Measurements from ENCODE around the gene SYNE1. TPM values are rescaled to one million over a fixed set of nuclear protein-coding genes. Genes with fewer than 3 reads are reported as not detected.

SYNE1 gene
- total RNA-seq, 6 donors from 2014 or later, result 160 to 859 (median 490) TPM

DNA sequence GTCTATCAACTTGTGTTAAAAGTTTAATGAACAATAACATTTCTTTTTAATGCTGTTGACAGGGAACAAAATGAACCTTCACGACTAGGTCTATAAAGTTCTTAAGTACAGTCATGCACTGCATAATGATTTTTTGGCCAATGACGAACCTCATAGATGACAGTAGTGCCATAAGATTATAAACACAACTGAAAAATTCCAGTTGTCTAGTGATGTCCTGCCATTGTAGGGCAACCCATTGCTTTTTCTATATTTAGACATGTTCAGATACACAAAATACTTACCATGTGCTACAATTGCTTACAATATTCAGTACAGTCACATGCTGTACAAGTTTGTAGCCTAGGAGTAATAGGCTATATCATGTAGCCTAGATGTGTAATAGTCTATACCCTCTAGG lies 93.6 kb downstream of the SYNE1 start:
- no peaks in the 10 kb centered on the region for H3K27me3 ChIP-seq
- H3K4me3 ChIP-seq, result no peak overlapping the region
- no peak for DNase-seq
- H3K9me3 ChIP-seq, result no peaks in the 10 kb centered on the region
- H3K36me3 ChIP-seq, result no peaks in the 10 kb centered on the region
- ATAC-seq (ENCODE audit: low FRiP score in 2 of 2), result no peak
- TF ChIP-seq EP300 (IDR thresholded peaks at IDR 0.05), result no peak
- TF ChIP-seq POLR2A (IDR thresholded peaks at IDR 0.05), result no peak
- TF ChIP-seq, protein P1, sequence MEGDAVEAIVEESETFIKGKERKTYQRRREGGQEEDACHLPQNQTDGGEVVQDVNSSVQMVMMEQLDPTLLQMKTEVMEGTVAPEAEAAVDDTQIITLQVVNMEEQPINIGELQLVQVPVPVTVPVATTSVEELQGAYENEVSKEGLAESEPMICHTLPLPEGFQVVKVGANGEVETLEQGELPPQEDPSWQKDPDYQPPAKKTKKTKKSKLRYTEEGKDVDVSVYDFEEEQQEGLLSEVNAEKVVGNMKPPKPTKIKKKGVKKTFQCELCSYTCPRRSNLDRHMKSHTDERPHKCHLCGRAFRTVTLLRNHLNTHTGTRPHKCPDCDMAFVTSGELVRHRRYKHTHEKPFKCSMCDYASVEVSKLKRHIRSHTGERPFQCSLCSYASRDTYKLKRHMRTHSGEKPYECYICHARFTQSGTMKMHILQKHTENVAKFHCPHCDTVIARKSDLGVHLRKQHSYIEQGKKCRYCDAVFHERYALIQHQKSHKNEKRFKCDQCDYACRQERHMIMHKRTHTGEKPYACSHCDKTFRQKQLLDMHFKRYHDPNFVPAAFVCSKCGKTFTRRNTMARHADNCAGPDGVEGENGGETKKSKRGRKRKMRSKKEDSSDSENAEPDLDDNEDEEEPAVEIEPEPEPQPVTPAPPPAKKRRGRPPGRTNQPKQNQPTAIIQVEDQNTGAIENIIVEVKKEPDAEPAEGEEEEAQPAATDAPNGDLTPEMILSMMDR (IDR thresholded peaks at IDR 0.05), result no peak
- no peak for TF ChIP-seq POLR2AphosphoS5 (IDR thresholded peaks at IDR 0.05)
- H3K4me1 ChIP-seq, result no peaks in the 10 kb centered on the region
- no peak overlapping the region for H3K27ac ChIP-seq
- 85 to 89% methylated on average over 2 of the region's 2 CpGs for WGBS, 2 donors

GRCh38 chr6:152540381-152540780 lies 96.8 kb downstream of the SYNE1 start:
- whole genome bisulfite sequencing, 2 donors, result 84 to 87% methylated on average over 2 of the region's 2 CpGs
- DNase-seq (no peak), ATAC-seq (ENCODE audit: low FRiP score in 2 of 2) (no peak)
- Histone ChIP-seq H3K9me3 (no peaks in the 10 kb centered on the region), H3K27me3 (no peaks in the 10 kb centered on the region), H3K27ac (no peak overlapping the region), H3K4me1 (no peaks in the 10 kb centered on the region), H3K36me3 (no peaks in the 10 kb centered on the region), H3K4me3 (no peak overlapping the region)
- TF ChIP-seq POLR2AphosphoS5 (IDR thresholded peaks at IDR 0.05), result no peak

DNA sequence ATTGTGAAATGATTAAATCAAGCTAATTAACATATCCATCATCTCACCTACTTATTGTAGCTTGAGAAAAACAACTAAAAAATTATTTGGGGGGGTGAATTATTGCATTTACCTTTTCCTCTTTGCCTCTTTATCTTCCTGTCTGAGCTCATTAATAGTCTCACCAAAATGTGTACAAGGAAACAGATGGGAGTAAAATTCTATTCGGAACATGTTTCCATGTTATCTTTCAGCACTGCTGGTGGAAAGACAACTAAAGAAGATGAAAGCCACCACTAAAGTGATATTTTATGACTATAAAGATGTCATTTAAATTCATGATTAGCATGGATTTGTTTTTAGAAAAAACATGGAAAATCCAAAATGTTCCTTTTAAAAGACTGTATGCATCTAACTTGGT lies 102.6 kb downstream of the SYNE1 start:
- H3K36me3 ChIP-seq, result no peaks in the 10 kb centered on the region
- 71 to 76% methylated on average over 1 of the region's 1 CpG for WGBS, 2 donors
- TF ChIP-seq POLR2A (IDR thresholded peaks at IDR 0.05) (no peak), POLR2AphosphoS5 (IDR thresholded peaks at IDR 0.05) (no peak)
- TF ChIP-seq, protein P1 (IDR thresholded peaks at IDR 0.05), result no peak
- H3K4me1 ChIP-seq, result no peaks in the 10 kb centered on the region
- H3K4me3 ChIP-seq, result no peak overlapping the region
- H3K9me3 ChIP-seq, result no peaks in the 10 kb centered on the region
- H3K27me3 ChIP-seq, result no peaks in the 10 kb centered on the region
- DNase-seq (no peak), ATAC-seq (ENCODE audit: low FRiP score in 2 of 2) (no peak)
- H3K27ac ChIP-seq, result no peak overlapping the region

DNA sequence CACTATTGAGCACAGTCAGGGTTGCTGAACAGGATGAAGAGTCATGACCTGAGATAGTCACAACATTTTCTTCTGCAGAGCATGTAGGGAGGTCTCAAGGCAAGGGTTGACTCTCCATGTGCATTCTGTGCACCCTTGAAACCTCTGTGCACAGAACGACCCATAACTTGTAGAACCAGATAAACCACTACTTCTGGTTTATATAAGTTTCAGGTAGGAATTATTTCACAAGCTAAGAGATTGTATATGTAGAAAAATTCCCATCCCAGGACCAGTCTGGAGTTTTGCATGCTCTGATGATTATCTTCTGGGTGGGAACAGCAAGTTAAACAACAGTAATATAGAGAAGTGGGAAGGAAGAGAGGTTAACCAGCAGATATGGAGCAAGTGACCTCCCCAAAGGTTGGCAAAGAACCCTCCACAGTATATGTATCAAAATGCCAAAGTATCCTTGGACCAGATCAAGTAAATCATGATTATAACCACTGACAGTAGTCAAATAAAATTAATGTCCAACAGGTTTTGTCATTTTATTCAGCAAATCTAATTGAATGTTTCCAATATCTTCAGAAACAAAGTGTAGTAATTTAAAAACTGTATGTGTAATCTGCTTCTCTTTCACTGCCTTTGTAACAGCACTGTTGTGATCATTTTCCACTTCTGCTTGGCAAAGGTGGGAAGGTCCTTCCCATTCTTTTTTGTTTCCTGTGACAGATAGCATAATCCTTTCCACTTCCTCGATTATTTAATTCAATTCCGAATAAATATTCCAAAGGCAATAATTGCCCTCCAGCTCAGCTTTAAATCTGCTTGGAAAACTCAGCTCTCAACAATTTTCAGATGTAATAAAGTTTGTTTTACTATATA lies 104.4 kb downstream of the SYNE1 start:
- TF ChIP-seq EP300 (IDR thresholded peaks at IDR 0.05) (no peak), POLR2A (IDR thresholded peaks at IDR 0.05) (no peak), POLR2AphosphoS5 (IDR thresholded peaks at IDR 0.05) (no peak)
- TF ChIP-seq, protein P1 (IDR thresholded peaks at IDR 0.05), result no peak
- no peaks in the 10 kb centered on the region for H3K4me1 ChIP-seq
- DNase-seq, result no peak

DNA sequence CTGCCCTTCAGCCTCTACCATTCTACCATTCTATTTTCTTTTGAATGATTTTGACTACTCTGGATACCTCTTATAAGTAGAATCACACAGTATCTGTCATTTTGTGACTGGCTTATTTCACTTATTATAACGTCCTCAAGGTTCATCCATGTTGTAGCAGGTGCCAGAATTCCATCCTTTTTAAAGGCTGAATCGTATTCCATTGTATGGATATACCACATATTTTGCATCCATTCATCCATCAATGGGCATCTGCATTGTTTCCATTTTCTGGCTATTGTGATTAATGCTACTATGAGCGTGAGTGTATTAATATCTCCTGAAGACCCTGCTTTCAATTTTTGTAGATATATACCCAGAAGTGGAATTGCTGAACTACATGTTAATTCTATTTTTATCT lies 105.5 kb downstream of the SYNE1 start:
- WGBS, 2 donors, result 91 to 94% methylated on average over 3 of the region's 3 CpGs
- Histone ChIP-seq H3K27ac (no peak overlapping the region), H3K27me3 (no peaks in the 10 kb centered on the region), H3K9me3 (no peaks in the 10 kb centered on the region), H3K36me3 (no peaks in the 10 kb centered on the region), H3K4me3 (no peak overlapping the region), H3K4me1 (no peaks in the 10 kb centered on the region)
- ATAC-seq (ENCODE audit: low FRiP score in 2 of 2), result no peak
- no peak for DNase-seq
- TF ChIP-seq POLR2AphosphoS5 (IDR thresholded peaks at IDR 0.05), result no peak
- TF ChIP-seq, protein P1 (IDR thresholded peaks at IDR 0.05), result no peak
- no peak for TF ChIP-seq EP300 (IDR thresholded peaks at IDR 0.05)
- no peak for TF ChIP-seq POLR2A (IDR thresholded peaks at IDR 0.05)

More for the DNA sequence above, 104.4 kb downstream of the SYNE1 start:
- H3K9me3 ChIP-seq, result no peaks in the 10 kb centered on the region
- no peak overlapping the region for H3K27ac ChIP-seq
- WGBS, 2 donors, result 55 to 62% methylated on average over 3 of the region's 3 CpGs
- no peaks in the 10 kb centered on the region for H3K36me3 ChIP-seq
- no peaks in the 10 kb centered on the region for H3K27me3 ChIP-seq
- no peak overlapping the region for H3K4me3 ChIP-seq
- ATAC-seq (ENCODE audit: low FRiP score in 2 of 2), result no peak

Data from upper lobe of left lung (tissue), 6 donors.